ENCODE measurements around the gene TCF4.

DNA sequence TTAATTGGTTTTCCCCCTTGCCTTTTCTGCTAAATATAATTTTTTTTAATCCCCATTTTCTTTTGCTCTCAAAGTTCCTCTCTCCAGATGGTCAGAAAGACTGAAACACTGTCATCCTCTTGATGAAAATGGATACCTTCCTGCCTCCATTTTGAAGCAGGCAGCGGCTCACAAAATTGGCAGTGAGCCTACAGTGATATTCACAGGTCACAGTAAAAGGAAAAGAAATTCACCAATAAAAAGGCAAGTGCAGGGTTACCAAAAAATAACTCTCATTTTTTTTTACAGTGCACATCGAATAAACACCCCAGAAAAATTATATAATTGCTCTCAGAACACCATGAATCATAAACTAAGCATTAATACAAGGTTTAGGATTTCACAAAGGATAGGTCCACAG is 307.5 kb downstream of the TCF4 start:
- TF ChIP-seq FOSL1 (IDR thresholded peaks at IDR 0.05; ENCODE audit: low read depth) (no peak), JUND (IDR thresholded peaks at IDR 0.05) (no peak), CEBPB (IDR thresholded peaks at IDR 0.05; ENCODE audit: low read depth) (no peak), POLR2A (IDR thresholded peaks at IDR 0.05; ENCODE audit: borderline replicate concordance, extremely low read depth, insufficient read depth, insufficient read length) (no peak), POLR2AphosphoS5 (IDR thresholded peaks at IDR 0.05; ENCODE audit: low read depth, low read length) (no peak), SP1 (IDR thresholded peaks at IDR 0.05; ENCODE audit: low read depth) (no peak), EZH2 (IDR thresholded peaks at IDR 0.05) (no peak), RAD21 (IDR thresholded peaks at IDR 0.05; ENCODE audit: low read depth) (no peak), TCF7L2 (IDR thresholded peaks at IDR 0.05; ENCODE audit: borderline replicate concordance, extremely low read depth, insufficient read depth, insufficient read length) (no peak), YY1 (IDR thresholded peaks at IDR 0.05; ENCODE audit: extremely low read depth, insufficient replicate concordance, low read depth, low read length) (no peak), SIN3A (IDR thresholded peaks at IDR 0.05; ENCODE audit: low read depth) (no peak)
- TF ChIP-seq, protein P1, sequence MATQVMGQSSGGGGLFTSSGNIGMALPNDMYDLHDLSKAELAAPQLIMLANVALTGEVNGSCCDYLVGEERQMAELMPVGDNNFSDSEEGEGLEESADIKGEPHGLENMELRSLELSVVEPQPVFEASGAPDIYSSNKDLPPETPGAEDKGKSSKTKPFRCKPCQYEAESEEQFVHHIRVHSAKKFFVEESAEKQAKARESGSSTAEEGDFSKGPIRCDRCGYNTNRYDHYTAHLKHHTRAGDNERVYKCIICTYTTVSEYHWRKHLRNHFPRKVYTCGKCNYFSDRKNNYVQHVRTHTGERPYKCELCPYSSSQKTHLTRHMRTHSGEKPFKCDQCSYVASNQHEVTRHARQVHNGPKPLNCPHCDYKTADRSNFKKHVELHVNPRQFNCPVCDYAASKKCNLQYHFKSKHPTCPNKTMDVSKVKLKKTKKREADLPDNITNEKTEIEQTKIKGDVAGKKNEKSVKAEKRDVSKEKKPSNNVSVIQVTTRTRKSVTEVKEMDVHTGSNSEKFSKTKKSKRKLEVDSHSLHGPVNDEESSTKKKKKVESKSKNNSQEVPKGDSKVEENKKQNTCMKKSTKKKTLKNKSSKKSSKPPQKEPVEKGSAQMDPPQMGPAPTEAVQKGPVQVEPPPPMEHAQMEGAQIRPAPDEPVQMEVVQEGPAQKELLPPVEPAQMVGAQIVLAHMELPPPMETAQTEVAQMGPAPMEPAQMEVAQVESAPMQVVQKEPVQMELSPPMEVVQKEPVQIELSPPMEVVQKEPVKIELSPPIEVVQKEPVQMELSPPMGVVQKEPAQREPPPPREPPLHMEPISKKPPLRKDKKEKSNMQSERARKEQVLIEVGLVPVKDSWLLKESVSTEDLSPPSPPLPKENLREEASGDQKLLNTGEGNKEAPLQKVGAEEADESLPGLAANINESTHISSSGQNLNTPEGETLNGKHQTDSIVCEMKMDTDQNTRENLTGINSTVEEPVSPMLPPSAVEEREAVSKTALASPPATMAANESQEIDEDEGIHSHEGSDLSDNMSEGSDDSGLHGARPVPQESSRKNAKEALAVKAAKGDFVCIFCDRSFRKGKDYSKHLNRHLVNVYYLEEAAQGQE (IDR thresholded peaks at IDR 0.05; ENCODE audit: low read depth) = no peak
- TF ChIP-seq, protein P2, sequence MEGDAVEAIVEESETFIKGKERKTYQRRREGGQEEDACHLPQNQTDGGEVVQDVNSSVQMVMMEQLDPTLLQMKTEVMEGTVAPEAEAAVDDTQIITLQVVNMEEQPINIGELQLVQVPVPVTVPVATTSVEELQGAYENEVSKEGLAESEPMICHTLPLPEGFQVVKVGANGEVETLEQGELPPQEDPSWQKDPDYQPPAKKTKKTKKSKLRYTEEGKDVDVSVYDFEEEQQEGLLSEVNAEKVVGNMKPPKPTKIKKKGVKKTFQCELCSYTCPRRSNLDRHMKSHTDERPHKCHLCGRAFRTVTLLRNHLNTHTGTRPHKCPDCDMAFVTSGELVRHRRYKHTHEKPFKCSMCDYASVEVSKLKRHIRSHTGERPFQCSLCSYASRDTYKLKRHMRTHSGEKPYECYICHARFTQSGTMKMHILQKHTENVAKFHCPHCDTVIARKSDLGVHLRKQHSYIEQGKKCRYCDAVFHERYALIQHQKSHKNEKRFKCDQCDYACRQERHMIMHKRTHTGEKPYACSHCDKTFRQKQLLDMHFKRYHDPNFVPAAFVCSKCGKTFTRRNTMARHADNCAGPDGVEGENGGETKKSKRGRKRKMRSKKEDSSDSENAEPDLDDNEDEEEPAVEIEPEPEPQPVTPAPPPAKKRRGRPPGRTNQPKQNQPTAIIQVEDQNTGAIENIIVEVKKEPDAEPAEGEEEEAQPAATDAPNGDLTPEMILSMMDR (IDR thresholded peaks at IDR 0.05 in 2 of 3, conservative IDR thresholded peaks at IDR 0.05 in 1 of 3; ENCODE audit: borderline replicate concordance in 1 of 3, insufficient read depth in 1 of 3, low read depth in 2 of 3, low read length in 2 of 3) = no peak
- TF ChIP-seq, protein P3, sequence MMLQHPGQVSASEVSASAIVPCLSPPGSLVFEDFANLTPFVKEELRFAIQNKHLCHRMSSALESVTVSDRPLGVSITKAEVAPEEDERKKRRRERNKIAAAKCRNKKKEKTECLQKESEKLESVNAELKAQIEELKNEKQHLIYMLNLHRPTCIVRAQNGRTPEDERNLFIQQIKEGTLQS (IDR thresholded peaks at IDR 0.05) = no peak
